Endodermal cell (in vitro differentiated cells): ENCODE data around the gene WDR86. TPM values are rescaled to one million over a fixed set of nuclear protein-coding genes. Genes with fewer than 3 reads are reported as not detected.

Experiments used
- DNase-seq: peaks from one replicate; pipeline ENCODE4 v3.0.0-alpha.2; 2017
- H3K27ac ChIP-seq: 2 replicates; pipeline ENCODE4 v1.5.1; 2013; ENCODE audit warnings: mild to moderate bottlenecking, low read depth, low read length, moderate library complexity
- H3K27me3 ChIP-seq: 2 replicates; pipeline ENCODE4 v1.6.1; 2013; ENCODE audit warnings: mild to moderate bottlenecking, low read length, moderate library complexity; ENCODE audit not compliant: insufficient read depth, control insufficient read depth, poor library complexity, severe bottlenecking
- H3K36me3 ChIP-seq: 2 replicates; pipeline ENCODE4 v1.7.0; 2013; ENCODE audit warnings: mild to moderate bottlenecking, low read length, moderate library complexity; ENCODE audit not compliant: control insufficient read depth, insufficient read depth
- H3K4me1 ChIP-seq: one replicate; pipeline ENCODE4 v1.7.0; 2013; ENCODE audit warnings: low read length; ENCODE audit not compliant: control insufficient read depth, insufficient read depth
- H3K4me3 ChIP-seq: 2 replicates; pipeline ENCODE4 v1.5.1; 2013; ENCODE audit warnings: mild to moderate bottlenecking, low read length, moderate library complexity
- H3K9ac ChIP-seq: 2 replicates; pipeline ENCODE4 v1.6.1; 2013; ENCODE audit warnings: mild to moderate bottlenecking, low read length, moderate library complexity; ENCODE audit not compliant: poor library complexity, severe bottlenecking; ENCODE audit errors: extremely low read depth
- H3K9me3 ChIP-seq: 2 replicates; pipeline ENCODE4 v1.6.1; 2013; ENCODE audit warnings: mild to moderate bottlenecking, low read length, moderate library complexity; ENCODE audit not compliant: control insufficient read depth
- H3K27ac Mint-ChIP-seq: 2 replicates; pipeline ENCODE4 v1.8.0; 2020; ENCODE audit warnings: mixed read lengths
- H3K27me3 Mint-ChIP-seq: 2 replicates; pipeline ENCODE4 v1.8.0; 2021; ENCODE audit warnings: mild to moderate bottlenecking, mixed read lengths; ENCODE audit not compliant: insufficient read depth
- H3K36me3 Mint-ChIP-seq: 2 replicates; pipeline ENCODE4 v1.8.0; 2020; ENCODE audit warnings: low read depth, mixed read lengths
- H3K4me1 Mint-ChIP-seq: 2 replicates; pipeline ENCODE4 v1.8.0; 2020; ENCODE audit warnings: mixed read lengths
- H3K4me3 Mint-ChIP-seq: 2 replicates; pipeline ENCODE4 v1.8.0; 2020; ENCODE audit warnings: mild to moderate bottlenecking, moderate library complexity, mixed read lengths
- H3K9me3 Mint-ChIP-seq: 2 replicates; pipeline ENCODE4 v1.8.0; 2020; ENCODE audit warnings: mild to moderate bottlenecking, mixed read lengths
- WGBS, 2 experiments: methylation state at CpG; one replicate each; pipeline versions ENCODE4 v1.1.5 to v1.1.7; 2013; ENCODE audit warnings: missing lambda C conversion rate in 2 of 2, mixed read lengths in 1 of 2; ENCODE audit not compliant: insufficient coverage in 1 of 2, insufficient read length in 1 of 2; 5-methylcytosine and 5-hydroxymethylcytosine counted together
- total RNA-seq, 2 donors: library from RNA; stranded (reverse); fragmentation: NEBNext Ultra II Directional in 1 of 2; extraction: Animal tissue kit (Norgen Biotek cat#: 25700) in 1 of 2; gene quantifications; 2 replicates in 1 of 2; 3 replicates in 1 of 2; pipeline ENCODE4 v1.2.1, GENCODE V29; 2021
- TF ChIP-seq, protein P1 (sequence below): fragments of 200-600 bp; sonication (generic); conservative IDR thresholded peaks from 2 replicates; pipeline ENCODE4 v1.5.0; 2021; ENCODE audit warnings: antibody characterized with exemption, mild to moderate bottlenecking

Gene WDR86
- total RNA-seq, 2 donors from 2014 or later = 83.3 to 94.2 TPM

DNA sequence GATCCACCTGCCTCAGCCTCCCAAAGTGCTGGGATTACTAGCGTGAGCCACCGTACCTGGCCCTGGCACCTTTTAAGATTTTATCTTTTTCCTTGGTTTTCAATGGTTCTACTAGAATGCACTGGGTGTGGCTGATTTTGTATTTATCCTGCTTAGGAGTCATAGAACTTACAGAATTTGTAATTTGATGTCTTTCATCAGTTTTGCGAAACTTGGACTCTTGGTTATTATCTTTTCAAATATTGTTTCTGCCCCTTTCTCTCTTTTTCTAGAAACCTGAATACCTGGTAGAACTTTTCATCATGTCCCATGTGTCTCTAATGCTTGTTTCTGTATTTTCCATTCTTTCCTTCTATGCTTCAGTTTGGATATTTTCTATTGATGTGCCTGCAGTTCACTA lies 71.0 kb downstream of the WDR86 start:
- H3K27me3 Mint-ChIP-seq = peaks cover 12% of the 10 kb centered on the region
- Histone ChIP-seq H3K9ac (no peak overlapping the region), H3K36me3 (no peaks in the 10 kb centered on the region), H3K27me3 (no peaks in the 10 kb centered on the region), H3K27ac (no peak overlapping the region), H3K4me1 (no peaks in the 10 kb centered on the region), H3K9me3 (no peaks in the 10 kb centered on the region), H3K4me3 (no peak overlapping the region)
- H3K27ac Mint-ChIP-seq = no peak overlapping the region
- WGBS, 2 experiments = 98 to 100% methylated on average over 1 to 3 of the region's 3 CpGs
- H3K4me3 Mint-ChIP-seq = no peak overlapping the region
- TF ChIP-seq, protein P1, sequence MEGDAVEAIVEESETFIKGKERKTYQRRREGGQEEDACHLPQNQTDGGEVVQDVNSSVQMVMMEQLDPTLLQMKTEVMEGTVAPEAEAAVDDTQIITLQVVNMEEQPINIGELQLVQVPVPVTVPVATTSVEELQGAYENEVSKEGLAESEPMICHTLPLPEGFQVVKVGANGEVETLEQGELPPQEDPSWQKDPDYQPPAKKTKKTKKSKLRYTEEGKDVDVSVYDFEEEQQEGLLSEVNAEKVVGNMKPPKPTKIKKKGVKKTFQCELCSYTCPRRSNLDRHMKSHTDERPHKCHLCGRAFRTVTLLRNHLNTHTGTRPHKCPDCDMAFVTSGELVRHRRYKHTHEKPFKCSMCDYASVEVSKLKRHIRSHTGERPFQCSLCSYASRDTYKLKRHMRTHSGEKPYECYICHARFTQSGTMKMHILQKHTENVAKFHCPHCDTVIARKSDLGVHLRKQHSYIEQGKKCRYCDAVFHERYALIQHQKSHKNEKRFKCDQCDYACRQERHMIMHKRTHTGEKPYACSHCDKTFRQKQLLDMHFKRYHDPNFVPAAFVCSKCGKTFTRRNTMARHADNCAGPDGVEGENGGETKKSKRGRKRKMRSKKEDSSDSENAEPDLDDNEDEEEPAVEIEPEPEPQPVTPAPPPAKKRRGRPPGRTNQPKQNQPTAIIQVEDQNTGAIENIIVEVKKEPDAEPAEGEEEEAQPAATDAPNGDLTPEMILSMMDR = no peak
- H3K36me3 Mint-ChIP-seq = peaks cover 6% of the 10 kb centered on the region
- peaks cover 2% of the 10 kb centered on the region for H3K4me1 Mint-ChIP-seq
- peaks cover 3% of the 10 kb centered on the region for H3K9me3 Mint-ChIP-seq
- no peak for DNase-seq

GRCh38 chr7:151337346-151337745 lies 72.5 kb downstream of the WDR86 start:
- TF ChIP-seq, protein P1 = no peak
- Mint-ChIP-seq H3K27ac (no peak overlapping the region), H3K27me3 (peaks cover 12% of the 10 kb centered on the region), H3K36me3 (no peaks in the 10 kb centered on the region), H3K9me3 (peaks cover 3% of the 10 kb centered on the region), H3K4me3 (no peak overlapping the region), H3K4me1 (peaks cover 2% of the 10 kb centered on the region)
- H3K4me1 ChIP-seq = no peaks in the 10 kb centered on the region
- H3K27me3 ChIP-seq = no peaks in the 10 kb centered on the region
- 95% methylated on average over 2 of the region's 2 CpGs; no CpG with 5 or more reads in 1 of the 2 experiments for WGBS, 2 experiments
- no peak overlapping the region for H3K27ac ChIP-seq
- H3K4me3 ChIP-seq = no peak overlapping the region
- H3K36me3 ChIP-seq = no peaks in the 10 kb centered on the region
- no peak overlapping the region for H3K9ac ChIP-seq
- no peaks in the 10 kb centered on the region for H3K9me3 ChIP-seq
- no peak for DNase-seq

DNA sequence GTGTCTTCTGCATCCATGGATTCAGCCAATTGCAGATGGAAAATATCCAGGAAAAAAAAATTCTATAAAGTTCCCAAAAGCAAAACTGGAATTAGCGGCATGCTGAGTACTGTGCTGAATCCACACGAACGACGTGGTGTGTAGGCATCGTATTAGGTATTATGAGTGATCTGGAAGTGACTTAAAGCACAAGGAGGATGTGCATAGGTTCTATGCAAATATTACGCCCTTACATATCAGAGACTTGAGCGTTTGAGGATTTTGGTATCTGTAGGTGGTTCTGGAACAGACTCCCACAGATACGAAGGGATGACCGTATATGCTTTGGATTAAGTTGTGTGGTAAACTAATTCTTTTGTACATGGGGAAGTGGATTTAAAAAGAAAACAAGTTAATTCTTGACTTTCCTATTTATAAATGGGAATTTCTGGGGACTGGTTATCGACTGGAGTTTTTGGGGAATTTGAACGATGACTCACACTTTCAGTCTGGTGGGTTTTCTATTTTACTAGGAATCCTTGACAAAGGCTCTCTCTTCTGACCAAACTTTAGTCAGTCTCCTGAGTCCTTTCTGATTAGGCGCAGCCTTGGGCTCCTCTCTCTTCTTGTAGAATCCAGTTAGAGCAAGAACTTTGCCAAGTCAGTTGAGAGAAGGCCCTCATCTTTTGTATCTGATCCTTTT lies 73.7 kb downstream of the WDR86 start:
- H3K9me3 Mint-ChIP-seq = peaks cover 3% of the 10 kb centered on the region
- Histone ChIP-seq H3K4me1 (no peaks in the 10 kb centered on the region), H3K9me3 (no peaks in the 10 kb centered on the region), H3K27ac (no peak overlapping the region), H3K27me3 (no peaks in the 10 kb centered on the region), H3K4me3 (no peak overlapping the region), H3K36me3 (no peaks in the 10 kb centered on the region), H3K9ac (no peak overlapping the region)
- no peaks in the 10 kb centered on the region for H3K36me3 Mint-ChIP-seq
- 91 to 96% methylated on average over 12 of the region's 12 CpGs for WGBS, 2 experiments
- no peak overlapping the region for H3K4me3 Mint-ChIP-seq
- no peak for DNase-seq
- no peaks in the 10 kb centered on the region for H3K4me1 Mint-ChIP-seq
- TF ChIP-seq, protein P1 = no peak
- H3K27ac Mint-ChIP-seq = no peak overlapping the region
- H3K27me3 Mint-ChIP-seq = peaks cover 12% of the 10 kb centered on the region
